Measurements from ENCODE around the gene SLC35F3. TPM values are rescaled to one million over a fixed set of nuclear protein-coding genes. Genes with fewer than 3 reads are reported as not detected.
"Not testable (repeated sequence)": the region's sequence is repeated elsewhere in the genome, so short reads cannot be mapped to it uniquely, and the experiment has no call there.

SLC35F3 gene
- total RNA-seq, 1 donor from 2014 or later, result 0.49 TPM

GRCh38 chr1:233879841-233880240 lies 24.6 kb upstream of the SLC35F3 start:
- intact Hi-C loops (cut with DNase I), result no loop called here
- H3K27ac ChIP-seq, result no peak overlapping the region
- TF ChIP-seq POLR2A (IDR thresholded peaks at IDR 0.05), result no peak
- no peak for TF ChIP-seq POLR2AphosphoS5 (IDR thresholded peaks at IDR 0.05; ENCODE audit: insufficient read depth in 1 of 2, low read depth in 1 of 2)
- TF ChIP-seq CTCF (IDR thresholded peaks at IDR 0.05), result no peak
- no peaks in the 10 kb centered on the region for H3K27me3 ChIP-seq
- no peak for DNase-seq (ENCODE audit: extremely low spot score in 2 of 2)
- H3K4me3 ChIP-seq, result no peak overlapping the region
- H3K4me1 ChIP-seq, result no peaks in the 10 kb centered on the region
- H3K9me3 ChIP-seq, result no peaks in the 10 kb centered on the region
- no peaks in the 10 kb centered on the region for H3K36me3 ChIP-seq

- H3K4me1 ChIP-seq, result no peaks in the 10 kb centered on the region
These were observed 20.8 kb upstream of the SLC35F3 start for GRCh38 chr1:233883671-233884070.

GRCh38 chr1:233884461-233885151 lies 19.9 kb upstream of the SLC35F3 start:
- intact Hi-C loops (cut with DNase I), result no loop called here
- H3K9me3 ChIP-seq, result no peaks in the 10 kb centered on the region
- no peaks in the 10 kb centered on the region for H3K4me1 ChIP-seq
- no peak overlapping the region for H3K4me3 ChIP-seq
- no peaks in the 10 kb centered on the region for H3K36me3 ChIP-seq
- no peak for TF ChIP-seq POLR2A (IDR thresholded peaks at IDR 0.05)
- no peak for TF ChIP-seq CTCF (IDR thresholded peaks at IDR 0.05)
- TF ChIP-seq POLR2AphosphoS5 (IDR thresholded peaks at IDR 0.05; ENCODE audit: insufficient read depth in 1 of 2, low read depth in 1 of 2), result no peak
- H3K27me3 ChIP-seq, result no peaks in the 10 kb centered on the region
- DNase-seq (ENCODE audit: extremely low spot score in 2 of 2), result no peak
- no peak overlapping the region for H3K27ac ChIP-seq

More at GRCh38 chr1:233883671-233884070, 20.8 kb upstream of the SLC35F3 start:
- Histone ChIP-seq H3K4me3 (no peak overlapping the region), H3K27me3 (no peaks in the 10 kb centered on the region), H3K27ac (no peak overlapping the region), H3K36me3 (no peaks in the 10 kb centered on the region), H3K9me3 (no peaks in the 10 kb centered on the region)
- TF ChIP-seq CTCF (IDR thresholded peaks at IDR 0.05) (no peak), POLR2AphosphoS5 (IDR thresholded peaks at IDR 0.05; ENCODE audit: insufficient read depth in 1 of 2, low read depth in 1 of 2) (no peak), POLR2A (IDR thresholded peaks at IDR 0.05) (no peak)
- intact Hi-C loops (cut with DNase I), result no loop called here
- no peak for DNase-seq (ENCODE audit: extremely low spot score in 2 of 2)

GRCh38 chr1:233885196-233885920 lies 19.1 kb upstream of the SLC35F3 start:
- H3K4me1 ChIP-seq, result no peaks in the 10 kb centered on the region
- no peaks in the 10 kb centered on the region for H3K27me3 ChIP-seq
- TF ChIP-seq CTCF (IDR thresholded peaks at IDR 0.05) (no peak), POLR2AphosphoS5 (IDR thresholded peaks at IDR 0.05; ENCODE audit: insufficient read depth in 1 of 2, low read depth in 1 of 2) (no peak), POLR2A (IDR thresholded peaks at IDR 0.05) (no peak)
- no peaks in the 10 kb centered on the region for H3K9me3 ChIP-seq
- H3K36me3 ChIP-seq, result no peaks in the 10 kb centered on the region
- H3K4me3 ChIP-seq, result no peak overlapping the region
- intact Hi-C loops (cut with DNase I), result no loop called here
- DNase-seq (ENCODE audit: extremely low spot score in 2 of 2), result no peak
- H3K27ac ChIP-seq, result no peak overlapping the region

- H3K27me3 ChIP-seq; H3K4me1 ChIP-seq; DNase-seq (ENCODE audit: extremely low spot score in 2 of 2); H3K27ac ChIP-seq; H3K9me3 ChIP-seq; intact Hi-C loops (cut with DNase I); H3K4me3 ChIP-seq; H3K36me3 ChIP-seq: not testable (repeated sequence)
These were observed 13.3 kb upstream of the SLC35F3 start for GRCh38 chr1:233891151-233891550.
